HEK293 (cell line): ENCODE results near the gene CHST12.

Experiments
- CTCF ChIA-PET: fragments of 350-600 bp; formaldehyde crosslinking; extraction: SDS; loops from one replicate; lab custom pipeline; 2021; ENCODE audit warnings: antibody characterized with exemption; lab: Yijun Ruan, JAX
- POLR2A ChIA-PET: fragments of 300-600 bp; formaldehyde crosslinking; extraction: SDS; loops from one replicate; lab custom pipeline; 2020; ENCODE audit warnings: antibody characterized with exemption, inconsistent platforms; lab: Yijun Ruan, JAX
- H3K27ac ChIP-seq: fragments of 200-500 bp; sonication (Bioruptor generic); 2 replicates; pipeline ENCODE4 v1.5.1; 2014; ENCODE audit warnings: low read depth, low read length, control low read depth, inconsistent platforms; ENCODE audit errors: extremely low read depth
- H3K36me3 ChIP-seq, 2 experiments: fragments of 200-500 bp in 1 of 2; sonication (Bioruptor generic) in 1 of 2; 1 replicate in 1 of 2; 2 replicates in 1 of 2; pipeline ENCODE4 v1.5.1; 2014 to 2017; ENCODE audit warnings: inconsistent platforms in 2 of 2, low read length in 2 of 2; ENCODE audit not compliant: control insufficient read depth in 2 of 2, insufficient read depth in 1 of 2
- H3K4me1 ChIP-seq: fragments of 200-500 bp; sonication (Bioruptor generic); 2 replicates; pipeline ENCODE4 v1.5.1; 2014; ENCODE audit warnings: mild to moderate bottlenecking, low read length, inconsistent platforms; ENCODE audit not compliant: control insufficient read depth, insufficient read depth
- H3K4me3 ChIP-seq: 2 replicates; pipeline ENCODE4 v1.5.1; 2011; ENCODE audit warnings: low read depth, mild to moderate bottlenecking, control low read depth, low read length, moderate library complexity
- H3K9me3 ChIP-seq: fragments of 200-500 bp; sonication (Bioruptor generic); 2 replicates; pipeline ENCODE4 v1.5.1; 2014; ENCODE audit warnings: low read depth, low read length, inconsistent platforms; ENCODE audit not compliant: control insufficient read depth, insufficient read depth
- EGR2 ChIP-seq: fragments of 450-650 bp; formaldehyde crosslinking; IDR thresholded peaks from 2 replicates; pipeline ENCODE4 v1.5.1; 2016; ENCODE audit warnings: low read depth, missing biosample characterization, missing genetic modification characterization
- GFI1B ChIP-seq: fragments of 450-650 bp; formaldehyde crosslinking; IDR thresholded peaks from 2 replicates; pipeline ENCODE4 v1.5.1; 2016; ENCODE audit warnings: missing biosample characterization, missing genetic modification characterization
- HIC1 ChIP-seq: fragments of 450-650 bp; formaldehyde crosslinking; IDR thresholded peaks from 2 replicates; pipeline ENCODE4 v1.5.1; 2016; ENCODE audit warnings: missing biosample characterization, missing genetic modification characterization
- TSHZ1 ChIP-seq: fragments of 450-650 bp; formaldehyde crosslinking; IDR thresholded peaks from 2 replicates; pipeline ENCODE4 v1.5.1; 2016; ENCODE audit warnings: missing biosample characterization, missing genetic modification characterization, borderline replicate concordance
- ZBTB21 ChIP-seq: fragments of 450-650 bp; formaldehyde crosslinking; IDR thresholded peaks from 2 replicates; pipeline ENCODE4 v1.5.1; 2017; ENCODE audit warnings: missing biosample characterization, missing genetic modification characterization
- ZNF18 ChIP-seq: fragments of 450-650 bp; formaldehyde crosslinking; IDR thresholded peaks from 2 replicates; pipeline ENCODE4 v1.5.1; 2016; ENCODE audit warnings: missing biosample characterization, missing genetic modification characterization
- ZNF184 ChIP-seq: fragments of 450-650 bp; IDR thresholded peaks from 2 replicates; pipeline ENCODE4 v1.5.1; 2018; ENCODE audit warnings: missing biosample characterization, mild to moderate bottlenecking, missing genetic modification characterization
- ZNF23 ChIP-seq: fragments of 450-650 bp; formaldehyde crosslinking; IDR thresholded peaks from 2 replicates; pipeline ENCODE4 v1.5.1; 2016; ENCODE audit warnings: missing biosample characterization, missing genetic modification characterization, borderline replicate concordance
- ZNF248 ChIP-seq: fragments of 450-650 bp; formaldehyde crosslinking; IDR thresholded peaks from 2 replicates; pipeline ENCODE4 v1.5.1; 2017; ENCODE audit warnings: missing biosample characterization, missing genetic modification characterization
- ZNF350 ChIP-seq: fragments of 450-650 bp; formaldehyde crosslinking; IDR thresholded peaks from 2 replicates; pipeline ENCODE4 v1.5.0; 2017; ENCODE audit warnings: missing biosample characterization, mild to moderate bottlenecking, missing genetic modification characterization
- ZNF37A ChIP-seq: fragments of 450-650 bp; IDR thresholded peaks from 2 replicates; pipeline ENCODE4 v1.5.1; 2018; ENCODE audit warnings: missing biosample characterization, missing genetic modification characterization
- ZNF391 ChIP-seq: fragments of 450-650 bp; formaldehyde crosslinking; IDR thresholded peaks from 2 replicates; pipeline ENCODE4 v1.5.1; 2016; ENCODE audit warnings: low read depth, missing biosample characterization, missing genetic modification characterization, borderline replicate concordance
- ZNF449 ChIP-seq: fragments of 450-650 bp; formaldehyde crosslinking; IDR thresholded peaks from 2 replicates; pipeline ENCODE4 v1.5.1; 2017; ENCODE audit warnings: missing biosample characterization, mild to moderate bottlenecking, missing genetic modification characterization, moderate library complexity
- ZNF513 ChIP-seq: fragments of 450-650 bp; IDR thresholded peaks from 2 replicates; pipeline ENCODE4 v1.5.1; 2018; ENCODE audit warnings: missing biosample characterization, missing genetic modification characterization
- ZNF529 ChIP-seq: fragments of 450-650 bp; formaldehyde crosslinking; IDR thresholded peaks from 2 replicates; pipeline ENCODE4 v1.5.1; 2017; ENCODE audit warnings: missing genetic modification characterization, missing biosample characterization; ENCODE audit not compliant: insufficient replicate concordance
- ZNF530 ChIP-seq: fragments of 450-650 bp; formaldehyde crosslinking; IDR thresholded peaks from 2 replicates; pipeline ENCODE4 v1.5.1; 2016; ENCODE audit warnings: low read depth, missing biosample characterization, missing genetic modification characterization
- ZNF549 ChIP-seq: fragments of 450-650 bp; IDR thresholded peaks from 2 replicates; pipeline ENCODE4 v1.5.1; 2018; ENCODE audit warnings: missing biosample characterization, missing genetic modification characterization, mild to moderate bottlenecking, inconsistent platforms, moderate library complexity
- ZNF843 ChIP-seq: fragments of 450-650 bp; formaldehyde crosslinking; IDR thresholded peaks from 2 replicates; pipeline ENCODE4 v1.5.1; 2016; ENCODE audit warnings: missing biosample characterization, missing genetic modification characterization

Gene CHST12

GRCh38 chr7:2452074-2452507 is 48.7 kb downstream of the CHST12 start:
- Histone ChIP-seq H3K4me3 (no peak overlapping the region), H3K9me3 (no peaks in the 10 kb centered on the region), H3K27ac (no peak overlapping the region), H3K4me1 (no peaks in the 10 kb centered on the region), H3K36me3 (no peaks in the 10 kb centered on the region)
- ChIA-PET CTCF (interaction anchor here (0.7 to 5.5 kb wide), 11 partner anchors 9 to 258 kb away, joined by 3 to 106 read pairs (median 5); no protein-coding TSS in a partner anchor), POLR2A (interaction anchor here (0.7 to 1.5 kb wide), 2 partner anchors 16 to 107 kb away, joined by 4 read pairs; no protein-coding TSS in a partner anchor)
- TF ChIP-seq ZNF18: no peak
- TF ChIP-seq EGR2: no peak
- no peak for TF ChIP-seq ZNF184 (tag by site-specific recombination)
- no peak for TF ChIP-seq ZBTB21
- TF ChIP-seq ZNF391 (tag by site-specific recombination): no peak
- TF ChIP-seq GFI1B: no peak
- no peak for TF ChIP-seq ZNF513 (tag by site-specific recombination)
- no peak for TF ChIP-seq ZNF530
- TF ChIP-seq ZNF23 (tag by site-specific recombination): no peak
- TF ChIP-seq ZNF449 (tag by site-specific recombination): no peak

GRCh38 chr7:2452643-2453270 is 49.3 kb downstream of the CHST12 start:
- Histone ChIP-seq H3K36me3 (no peaks in the 10 kb centered on the region), H3K9me3 (no peaks in the 10 kb centered on the region), H3K27ac (no peak overlapping the region), H3K4me1 (no peaks in the 10 kb centered on the region), H3K4me3 (no peak overlapping the region)
- ChIA-PET CTCF (interaction anchor here (1.0 to 5.5 kb wide), 6 partner anchors 9 to 254 kb away, joined by 3 to 106 read pairs (median 5); no protein-coding TSS in a partner anchor), POLR2A (interaction anchor here (1.5 kb wide), 1 partner anchor 16 kb away, joined by 4 read pairs; no protein-coding TSS in a partner anchor)
- TF ChIP-seq ZNF843 (tag by site-specific recombination): no peak
- no peak for TF ChIP-seq ZNF549
- no peak for TF ChIP-seq HIC1
- TF ChIP-seq ZNF248: no peak
- TF ChIP-seq ZNF37A (tag by site-specific recombination): no peak
- no peak for TF ChIP-seq TSHZ1 (tag by site-specific recombination)
- TF ChIP-seq ZNF529 (tag by site-specific recombination): no peak
- TF ChIP-seq ZNF350 (tag by site-specific recombination): no peak
